ENCODE measurements around the gene SORCS1.

SORCS1 gene

GRCh38 chr10:107163881-107164861 lies at the start of gene SORCS1:
TSS of gene SORCS1 (minus strand) at chr10:107164706.
- DNase-seq: peak; percentile 56

DNA sequence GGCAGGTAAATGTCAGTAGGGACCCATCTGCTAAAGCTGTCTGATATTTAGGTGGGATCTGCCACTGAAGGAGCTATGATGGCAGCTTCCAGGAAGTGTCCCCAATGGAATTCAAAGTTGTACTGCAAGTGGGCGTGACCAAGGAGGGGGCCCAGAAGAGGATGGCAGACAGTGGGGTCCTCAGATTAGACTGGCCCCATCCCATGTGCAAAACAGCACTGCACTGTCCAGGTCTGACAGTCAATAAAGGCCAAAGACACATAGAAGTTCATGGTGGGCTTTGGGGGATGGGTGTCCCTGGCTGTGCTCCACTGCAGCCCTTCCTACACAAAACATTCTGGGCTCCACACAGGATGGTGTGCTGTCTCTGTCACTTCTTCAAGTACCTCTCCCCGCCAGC lies 49.8 kb upstream of the SORCS1 start:
- DNase-seq: no peak

DNA sequence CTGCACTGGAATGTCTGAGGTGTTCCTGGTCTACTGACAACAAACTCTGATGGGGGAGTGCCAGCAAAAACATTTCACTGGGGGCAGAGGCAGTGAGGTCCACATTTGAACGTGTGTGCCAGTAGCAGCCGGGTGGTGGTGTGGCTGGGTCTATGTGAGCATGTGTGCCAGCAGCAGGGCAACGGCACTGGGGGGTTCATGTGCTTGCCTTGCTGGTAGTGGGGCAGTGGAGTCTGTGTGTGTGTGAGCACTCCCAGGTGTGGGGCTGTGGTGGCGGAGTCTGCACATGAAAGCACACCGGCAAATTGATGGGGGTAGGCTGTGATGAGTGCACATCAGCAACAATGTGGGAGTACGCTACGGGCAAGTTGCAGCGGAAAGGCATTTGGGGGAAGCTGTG lies 49.4 kb upstream of the SORCS1 start:
- DNase-seq: no peak

GRCh38 chr10:107206833-107207232 lies 42.3 kb upstream of the SORCS1 start:
- no peak for DNase-seq

DNA sequence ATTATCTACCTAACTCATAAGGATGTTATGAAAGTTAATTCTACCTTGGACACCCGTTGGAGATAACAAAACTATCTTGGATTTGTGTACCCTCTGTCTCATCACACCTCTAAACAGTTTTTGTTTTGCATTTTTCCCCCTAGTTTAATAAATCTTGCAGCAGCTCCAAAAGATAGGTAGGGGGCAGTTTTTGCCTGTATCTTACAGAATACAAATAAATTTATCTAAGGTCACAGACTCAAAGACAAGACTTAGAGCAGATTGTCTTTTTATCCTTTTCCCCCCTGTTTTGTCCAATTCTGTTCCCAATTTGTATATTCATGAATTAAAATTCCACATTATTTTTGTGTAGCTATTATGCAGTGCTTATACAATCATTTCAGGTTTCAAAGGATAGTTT lies 5.0 kb upstream of the SORCS1 start:
- no peak for DNase-seq

GRCh38 chr10:107168738-107169137 lies 4.2 kb upstream of the SORCS1 start:
- DNase-seq: no peak

GRCh38 chr10:107166403-107166802 lies 1.9 kb upstream of the SORCS1 start:
- DNase-seq: no peak

GRCh38 chr10:107164992-107165391 lies 486 bp upstream of the SORCS1 start:
- DNase-seq: no peak

GRCh38 chr10:107163076-107163855 lies 1.2 kb downstream of the SORCS1 start:
- DNase-seq: no peak

DNA sequence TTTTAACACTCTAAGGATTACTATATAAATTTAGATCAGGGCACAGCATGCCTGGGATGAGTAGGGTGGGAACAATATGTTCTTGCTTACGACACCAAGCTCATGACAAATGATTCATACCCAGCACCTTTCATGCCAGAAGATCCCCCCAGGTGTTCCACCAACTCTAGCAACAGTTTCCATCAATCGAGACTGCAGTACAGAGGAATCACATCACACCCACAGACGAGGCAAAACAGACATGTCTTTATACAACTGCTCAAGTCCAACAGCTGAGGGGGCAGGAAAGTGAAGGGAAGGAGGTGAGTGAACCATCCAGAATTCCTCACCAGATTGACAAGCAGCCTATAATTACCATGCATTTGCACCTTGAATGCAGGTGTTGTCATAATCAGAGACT lies 3.6 kb downstream of the SORCS1 start:
- DNase-seq: no peak

GRCh38 chr10:107159871-107160270 lies 4.6 kb downstream of the SORCS1 start:
- no peak for DNase-seq

DNA sequence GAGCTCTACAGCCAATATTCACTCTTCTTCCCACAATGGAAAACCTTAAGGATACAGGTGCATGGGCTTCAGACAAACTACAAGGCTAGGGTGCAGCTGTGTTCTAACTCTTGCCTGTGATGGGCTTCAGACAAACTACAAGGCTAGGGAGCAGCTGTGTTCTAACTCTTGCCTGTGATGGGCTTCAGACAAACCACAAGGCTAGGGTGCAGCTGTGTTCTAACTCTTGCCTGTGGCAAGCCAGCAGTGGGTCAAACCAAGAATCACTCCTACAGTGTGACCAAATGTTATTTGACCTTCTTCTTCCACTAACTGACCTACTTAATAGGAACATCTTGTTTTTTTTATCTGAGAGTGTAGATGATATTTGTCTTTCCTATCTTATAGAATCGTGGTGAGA lies 7.4 kb downstream of the SORCS1 start:
- no peak for DNase-seq

DNA sequence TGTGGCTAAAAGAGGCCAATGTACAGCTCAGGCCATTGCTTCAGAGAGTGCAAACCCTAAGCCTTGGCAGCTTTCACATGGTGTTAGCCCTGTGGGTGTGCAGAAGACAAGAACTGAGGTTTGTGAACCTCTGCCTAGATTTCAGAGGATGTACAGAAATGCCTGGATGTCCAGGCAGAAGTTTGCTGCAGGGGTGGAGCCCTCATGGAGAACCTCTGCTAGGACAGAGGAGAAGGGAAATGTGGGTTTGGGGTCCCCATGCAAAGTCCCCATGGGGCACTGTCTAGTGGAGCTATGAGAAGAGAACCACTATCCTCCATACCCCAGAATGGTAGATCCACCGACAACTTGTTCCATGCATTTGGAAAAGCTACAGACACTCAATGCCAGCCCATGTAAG lies 12.4 kb downstream of the SORCS1 start:
- DNase-seq: no peak

DNA sequence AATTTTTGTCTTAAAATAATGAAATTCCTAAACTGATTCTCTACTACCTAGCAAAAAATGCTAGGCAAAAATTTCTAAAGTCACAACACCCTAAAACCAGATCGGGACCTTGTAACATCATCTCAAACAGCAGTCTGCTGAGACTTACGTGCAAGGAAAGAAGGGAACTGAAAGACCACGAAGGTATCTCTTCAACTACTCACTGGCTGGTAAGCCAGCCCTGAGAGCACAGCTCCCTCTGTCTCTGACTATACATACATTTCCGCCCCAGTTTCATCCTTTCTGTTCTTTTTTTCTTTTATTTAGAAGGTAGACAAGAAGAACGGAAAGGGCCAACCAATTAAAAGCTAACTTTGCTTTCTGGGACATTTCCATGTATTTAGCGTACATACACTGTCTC lies 15.6 kb downstream of the SORCS1 start:
- DNase-seq: no peak

DNA sequence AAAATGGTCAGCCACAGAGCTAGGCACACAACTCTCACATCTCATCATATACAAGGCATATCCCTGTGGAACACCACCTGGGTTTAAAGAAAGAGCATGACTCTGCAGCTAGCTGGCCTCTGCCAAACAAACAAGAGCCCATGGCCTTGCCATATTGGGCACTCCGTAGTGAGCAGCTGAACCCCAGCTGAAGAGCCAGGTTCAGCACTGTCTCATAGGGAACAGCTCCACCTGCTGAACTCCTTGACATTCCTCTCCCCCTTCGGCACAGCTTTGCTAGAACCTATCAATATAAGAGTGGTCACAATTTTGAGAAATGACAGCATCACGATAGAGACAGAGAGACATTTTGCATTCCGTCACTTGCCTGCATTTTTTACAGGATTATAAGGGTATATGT lies 20.0 kb downstream of the SORCS1 start:
- DNase-seq: no peak

DNA sequence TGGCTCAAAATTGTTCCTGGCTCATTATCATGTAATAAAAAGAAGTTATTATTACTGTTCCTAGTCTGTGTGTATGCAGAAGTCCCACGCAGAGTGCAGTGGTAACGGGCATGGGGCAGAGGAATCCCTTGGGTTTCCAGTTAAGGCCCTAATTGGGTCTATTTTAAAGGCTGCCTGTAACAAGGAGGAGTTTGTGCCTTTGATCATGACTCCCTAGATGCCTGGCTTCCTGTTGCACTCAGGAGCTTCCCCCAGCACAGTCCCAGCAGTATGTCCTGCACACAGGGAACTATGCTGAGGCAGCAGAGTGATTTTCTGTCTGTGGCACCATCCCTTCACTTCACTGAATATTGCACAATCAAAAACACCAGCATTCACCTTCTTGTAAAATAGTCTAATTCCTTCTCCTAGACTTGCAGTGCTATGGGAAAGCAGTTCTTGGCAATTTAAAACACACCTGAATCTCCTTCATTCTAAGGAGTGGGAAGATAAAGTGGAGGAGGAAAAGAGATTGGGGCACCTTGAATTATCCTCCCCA lies 22.9 kb downstream of the SORCS1 start:
- no peak for DNase-seq

GRCh38 chr10:107139237-107139636 lies 25.3 kb downstream of the SORCS1 start:
- no peak for DNase-seq

GRCh38 chr10:107133656-107134055 lies 30.9 kb downstream of the SORCS1 start:
- DNase-seq: no peak

- DNase-seq: no peak
Measured at GRCh38 chr10:107129000-107129399, 35.5 kb downstream of the SORCS1 start.

DNA sequence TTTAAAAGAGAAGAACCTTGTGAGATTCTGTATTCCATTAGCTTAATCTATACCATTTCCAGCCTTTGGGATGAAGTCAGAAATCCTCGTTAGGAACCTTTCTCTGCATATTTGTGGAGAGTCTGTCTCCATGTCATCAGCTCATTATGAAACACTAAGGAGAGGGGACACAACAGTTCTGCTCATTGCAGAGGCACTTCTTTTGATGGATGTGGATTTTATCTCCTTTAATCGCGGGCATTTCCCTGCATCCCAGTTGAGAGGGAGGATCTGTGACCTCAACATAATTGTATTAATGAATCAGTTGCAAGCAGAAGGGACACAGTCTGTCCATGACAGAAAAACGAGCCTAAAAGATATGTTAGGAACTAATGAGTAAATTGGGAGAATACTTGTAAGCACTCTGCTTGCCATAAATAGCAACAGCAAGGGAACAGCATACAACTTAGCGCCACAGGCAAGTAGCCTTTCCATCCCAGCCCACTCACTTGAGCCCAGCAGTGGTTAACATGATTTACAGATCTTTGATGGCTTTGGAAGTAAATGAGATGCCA lies 37.9 kb downstream of the SORCS1 start:
- no peak for DNase-seq

GRCh38 chr10:107122703-107123102 lies 41.8 kb downstream of the SORCS1 start:
- DNase-seq: no peak

DNA sequence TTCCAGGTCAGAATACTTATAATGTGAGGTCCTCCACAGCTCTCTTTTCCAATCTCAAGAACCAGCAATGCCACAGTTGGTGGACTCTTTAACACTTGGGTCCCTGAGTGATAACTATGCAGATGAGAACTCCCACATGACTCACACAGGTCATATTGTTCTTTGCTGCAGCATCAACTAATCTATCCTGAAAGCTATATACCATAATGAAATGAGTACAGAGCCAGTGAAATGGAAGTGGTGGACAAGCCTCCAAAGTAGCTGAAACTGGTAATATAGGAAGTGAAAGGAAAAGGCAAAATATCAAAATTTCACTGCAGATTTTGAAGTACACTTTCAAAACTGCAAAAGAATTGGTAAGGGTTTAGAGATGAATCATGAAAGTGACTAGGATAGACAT lies 45.6 kb downstream of the SORCS1 start:
- DNase-seq: no peak

DNA sequence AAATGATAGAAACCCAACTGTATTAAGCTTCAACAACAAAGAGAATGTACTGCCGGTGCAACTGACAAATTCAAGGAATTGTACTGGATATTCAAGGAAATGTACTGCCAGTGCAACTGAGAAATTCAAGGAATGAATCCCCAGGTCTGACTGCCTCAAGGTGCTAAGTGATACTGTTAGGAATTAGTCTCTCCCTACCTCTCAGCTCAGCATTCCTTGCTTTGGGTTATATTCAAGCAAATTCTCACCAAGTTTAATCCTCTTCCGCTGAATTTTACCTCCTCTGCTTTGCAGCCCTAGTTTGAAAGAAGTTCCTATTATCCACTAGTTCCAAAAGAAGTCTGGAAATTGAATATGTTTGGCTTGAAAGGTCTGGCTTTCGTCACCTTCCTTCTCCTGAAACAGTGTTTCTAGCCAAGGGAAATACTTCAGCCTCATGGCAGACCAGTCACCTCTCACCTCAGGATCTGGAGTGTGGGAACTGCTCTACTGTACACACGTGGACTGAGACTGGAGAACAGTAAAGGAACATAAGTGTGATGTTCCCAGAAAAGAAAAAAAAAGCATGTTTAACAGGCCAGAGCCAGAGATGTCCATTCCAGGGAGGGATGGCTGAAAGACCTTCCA lies 60.4 kb downstream of the SORCS1 start:
- no peak for DNase-seq

Data from right forelimb (tissue), 1 donor.